Esophagus squamous epithelium (tissue), 4 donors: Measurements from ENCODE around the gene PDE10A.

ENCODE experiments used
- POLR2A ChIP-seq, 4 donors: fragments of 450-650 bp; IDR thresholded peaks; one replicate each; pipeline ENCODE4 v1.6.1; 2017; ENCODE audit warnings: antibody characterized with exemption in 4 of 4, mild to moderate bottlenecking in 4 of 4, moderate library complexity in 3 of 4
- TF ChIP-seq, protein P1 (sequence below), 6 experiments: fragments of 450-650 bp in 4 of 6; fragments of 200-600 bp in 2 of 6; sonication (generic) in 2 of 6; IDR thresholded peaks; one replicate each; pipeline ENCODE4 v1.5.1; 2016 to 2019; ENCODE audit warnings: antibody characterized with exemption in 6 of 6, mild to moderate bottlenecking in 4 of 6, moderate library complexity in 4 of 6

DNA sequence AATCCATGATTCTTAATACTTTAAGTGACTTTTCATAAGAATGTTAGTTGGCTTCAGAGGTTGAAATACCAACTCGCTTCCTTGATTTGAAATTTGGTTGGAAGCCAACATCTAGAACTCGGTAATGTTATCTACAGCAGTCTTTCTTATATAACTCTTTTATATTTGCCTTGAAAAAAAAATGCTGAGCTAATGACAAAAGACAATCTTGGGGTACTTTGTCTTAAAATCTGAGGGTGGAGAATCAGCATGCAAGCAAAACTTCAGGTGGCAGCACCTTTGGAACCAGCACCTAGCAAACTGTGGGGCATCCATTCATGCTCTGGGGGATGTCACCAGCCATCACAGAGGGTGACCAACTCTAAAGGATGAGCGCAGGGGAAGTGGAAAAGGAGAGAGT lies 76.3 kb downstream of the PDE10A start:
- TF ChIP-seq, protein P1, sequence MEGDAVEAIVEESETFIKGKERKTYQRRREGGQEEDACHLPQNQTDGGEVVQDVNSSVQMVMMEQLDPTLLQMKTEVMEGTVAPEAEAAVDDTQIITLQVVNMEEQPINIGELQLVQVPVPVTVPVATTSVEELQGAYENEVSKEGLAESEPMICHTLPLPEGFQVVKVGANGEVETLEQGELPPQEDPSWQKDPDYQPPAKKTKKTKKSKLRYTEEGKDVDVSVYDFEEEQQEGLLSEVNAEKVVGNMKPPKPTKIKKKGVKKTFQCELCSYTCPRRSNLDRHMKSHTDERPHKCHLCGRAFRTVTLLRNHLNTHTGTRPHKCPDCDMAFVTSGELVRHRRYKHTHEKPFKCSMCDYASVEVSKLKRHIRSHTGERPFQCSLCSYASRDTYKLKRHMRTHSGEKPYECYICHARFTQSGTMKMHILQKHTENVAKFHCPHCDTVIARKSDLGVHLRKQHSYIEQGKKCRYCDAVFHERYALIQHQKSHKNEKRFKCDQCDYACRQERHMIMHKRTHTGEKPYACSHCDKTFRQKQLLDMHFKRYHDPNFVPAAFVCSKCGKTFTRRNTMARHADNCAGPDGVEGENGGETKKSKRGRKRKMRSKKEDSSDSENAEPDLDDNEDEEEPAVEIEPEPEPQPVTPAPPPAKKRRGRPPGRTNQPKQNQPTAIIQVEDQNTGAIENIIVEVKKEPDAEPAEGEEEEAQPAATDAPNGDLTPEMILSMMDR (IDR thresholded peaks at IDR 0.05) = no peak
- no peak for TF ChIP-seq POLR2A (IDR thresholded peaks at IDR 0.05)
